BJ (cell line): ENCODE results near the gene PON1. TPM values are rescaled to one million over a fixed set of nuclear protein-coding genes. Genes with fewer than 3 reads are reported as not detected.

Experiments
- CTCF ChIA-PET: fragments of 350-600 bp; formaldehyde crosslinking; extraction: SDS; loops from one replicate; lab custom pipeline; 2021; ENCODE audit warnings: antibody characterized with exemption, inconsistent platforms; lab: Yijun Ruan, JAX
- POLR2A ChIA-PET: fragments of 300-600 bp; sonication (Branson Sonifier 250); formaldehyde crosslinking; extraction: SDS; loops from one replicate; lab custom pipeline; 2021; ENCODE audit warnings: antibody characterized with exemption; lab: Charles Lee
- DNase-seq: peaks from one replicate; pipeline ENCODE4 v3.0.0-alpha.2; 2011; ENCODE audit warnings: low read depth
- H3K27me3 ChIP-seq: 2 replicates; pipeline ENCODE4 v1.6.0; 2011; ENCODE audit warnings: low read length; ENCODE audit not compliant: control insufficient read depth, insufficient read depth
- H3K36me3 ChIP-seq: 2 replicates; pipeline ENCODE4 v1.5.1; 2011; ENCODE audit warnings: low read length; ENCODE audit not compliant: control insufficient read depth, insufficient read depth
- H3K4me3 ChIP-seq: 2 replicates; pipeline ENCODE4 v1.5.1; 2011; ENCODE audit warnings: low read depth, mild to moderate bottlenecking, control low read depth, low read length
- CTCF ChIP-seq: IDR thresholded peaks from 2 replicates; pipeline ENCODE4 v1.5.1; 2011; ENCODE audit warnings: low read depth, mild to moderate bottlenecking, control low read depth, inconsistent platforms, low read length, moderate library complexity; ENCODE audit not compliant: insufficient read depth
- polyA plus RNA-seq: library from polyadenylated mRNA; depleted of rRNA; stranded (reverse); fragments of >200 nt; gene quantifications from 2 replicates; pipeline ENCODE4 v1.2.3, GENCODE V29; 2011; rRNA removed
- small RNA-seq: library from RNA; depleted of rRNA; stranded (forward); fragments of <200 nt; gene quantifications from one replicate; pipeline ENCODE3, GENCODE V24; 2012; ENCODE audit warnings: low replicate concordance, low read depth; ENCODE audit not compliant: insufficient read length

The PON1 gene
- polyA plus RNA-seq, 1 experiment: not detected

- Histone ChIP-seq H3K4me3 (no peak overlapping the region), H3K36me3 (no peaks in the 10 kb centered on the region), H3K27me3 (no peaks in the 10 kb centered on the region)
- POLR2A ChIA-PET: no interaction called here
- DNase-seq: no peak
- CTCF ChIA-PET: no interaction called here
- no peak for TF ChIP-seq CTCF
These were observed 68.6 kb downstream of the PON1 start for GRCh38 chr7:95255691-95256090.

GRCh38 chr7:95253986-95254385 is 70.3 kb downstream of the PON1 start:
- Histone ChIP-seq H3K36me3 (no peaks in the 10 kb centered on the region), H3K4me3 (no peak overlapping the region), H3K27me3 (no peaks in the 10 kb centered on the region)
- TF ChIP-seq CTCF: no peak
- ChIA-PET POLR2A (no interaction called here), CTCF (interaction anchor here (0.6 kb wide), 1 partner anchor 224 kb away, joined by 3 read pairs; no protein-coding TSS in a partner anchor)
- DNase-seq: no peak

- Histone ChIP-seq H3K36me3 (no peaks in the 10 kb centered on the region), H3K4me3 (no peak overlapping the region), H3K27me3 (no peaks in the 10 kb centered on the region)
- CTCF ChIA-PET: no interaction called here
- TF ChIP-seq CTCF: no peak
- no peak for DNase-seq
- POLR2A ChIA-PET: no interaction called here
These were observed 72.4 kb downstream of the PON1 start for GRCh38 chr7:95251966-95252365.

DNA sequence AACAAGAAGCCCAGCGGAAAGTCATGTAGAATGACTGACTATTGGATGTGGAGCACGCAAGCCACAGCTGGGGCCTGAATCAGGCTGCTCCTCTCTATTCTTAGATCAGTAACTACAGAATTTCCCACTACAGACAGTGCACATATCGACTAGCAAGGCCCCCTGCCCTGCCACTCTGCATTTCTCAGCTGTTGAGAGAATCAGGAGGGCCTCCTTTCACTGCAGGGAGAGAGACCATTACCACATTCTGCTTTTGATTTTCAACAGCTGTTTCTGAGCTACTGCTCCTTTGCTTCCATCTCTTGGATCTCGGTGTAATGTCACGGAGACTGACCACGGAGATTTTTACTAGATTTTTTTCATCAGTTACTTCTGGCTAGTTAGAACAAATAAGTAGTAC is 73.8 kb downstream of the PON1 start:
- H3K36me3 ChIP-seq: no peaks in the 10 kb centered on the region
- ChIA-PET CTCF (interaction anchor here (1.4 kb wide), 1 partner anchor 801 kb away, joined by 3 read pairs; no protein-coding TSS in a partner anchor), POLR2A (no interaction called here)
- no peaks in the 10 kb centered on the region for H3K27me3 ChIP-seq
- H3K4me3 ChIP-seq: no peak overlapping the region
- TF ChIP-seq CTCF: no peak
- no peak for DNase-seq

Small RNAs within 50 kb of the gene (small RNA-seq; reads per million reads assigned to genes)
- not detected for gene AC004022.2

Other genes starting within 250 kb of the PON1 start
- gene PON3, start 71.8 kb upstream of the PON1 start, polyA plus RNA-seq: not detected in 2 replicates
- 51.5 and 95.5 TPM in 2 replicates for gene PON2, start 110.5 kb upstream of the PON1 start, polyA plus RNA-seq
- not detected in 2 replicates for gene ASB4, start 161.4 kb upstream of the PON1 start, polyA plus RNA-seq